Stimulated activated CD8-positive, alpha-beta memory T cell treated with anti-CD3 and anti-CD28 coated beads, Interleukin-12 subunit alpha, Interleukin-12 subunit beta, amount 100 ng/mL, for 1 hour (primary cell): ENCODE results near the gene TCAP.

Source experiments
- DNase-seq: peaks from one replicate; pipeline ENCODE4 v3.0.0-alpha.2; 2020; ENCODE audit warnings: low read depth

Gene TCAP

GRCh38 chr17:39667945-39668924 lies 3.1 kb downstream of the TCAP start, which contains the start of gene PNMT:
Gene PNMT, plus strand, starts transcription at chr17:39668453. Its CDS starts 23 bp downstream, at chr17:39668476.
- peak; percentile 53 for DNase-seq

DNA sequence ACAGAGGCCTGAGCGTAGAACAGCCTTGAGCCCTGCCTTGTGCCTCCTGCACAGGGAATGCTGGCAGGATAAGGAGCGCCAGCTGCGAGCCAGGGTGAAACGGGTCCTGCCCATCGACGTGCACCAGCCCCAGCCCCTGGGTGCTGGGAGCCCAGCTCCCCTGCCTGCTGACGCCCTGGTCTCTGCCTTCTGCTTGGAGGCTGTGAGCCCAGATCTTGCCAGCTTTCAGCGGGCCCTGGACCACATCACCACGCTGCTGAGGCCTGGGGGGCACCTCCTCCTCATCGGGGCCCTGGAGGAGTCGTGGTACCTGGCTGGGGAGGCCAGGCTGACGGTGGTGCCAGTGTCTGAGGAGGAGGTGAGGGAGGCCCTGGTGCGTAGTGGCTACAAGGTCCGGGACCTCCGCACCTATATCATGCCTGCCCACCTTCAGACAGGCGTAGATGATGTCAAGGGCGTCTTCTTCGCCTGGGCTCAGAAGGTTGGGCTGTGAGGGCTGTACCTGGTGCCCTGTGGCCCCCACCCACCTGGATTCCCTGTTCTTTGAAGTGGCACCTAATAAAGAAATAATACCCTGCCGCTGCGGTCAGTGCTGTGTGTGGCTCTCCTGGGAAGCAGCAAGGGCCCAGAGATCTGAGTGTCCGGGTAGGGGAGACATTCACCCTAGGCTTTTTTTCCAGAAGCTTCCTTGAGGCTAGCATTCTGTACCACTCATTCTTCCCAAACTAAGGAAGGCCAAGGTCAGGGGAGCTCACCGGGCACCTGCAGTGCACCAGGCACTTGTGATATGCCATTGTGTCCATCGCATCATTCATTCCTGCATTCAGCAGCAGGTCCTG lies 5.0 kb downstream of the TCAP start:
- no peak for DNase-seq

DNA sequence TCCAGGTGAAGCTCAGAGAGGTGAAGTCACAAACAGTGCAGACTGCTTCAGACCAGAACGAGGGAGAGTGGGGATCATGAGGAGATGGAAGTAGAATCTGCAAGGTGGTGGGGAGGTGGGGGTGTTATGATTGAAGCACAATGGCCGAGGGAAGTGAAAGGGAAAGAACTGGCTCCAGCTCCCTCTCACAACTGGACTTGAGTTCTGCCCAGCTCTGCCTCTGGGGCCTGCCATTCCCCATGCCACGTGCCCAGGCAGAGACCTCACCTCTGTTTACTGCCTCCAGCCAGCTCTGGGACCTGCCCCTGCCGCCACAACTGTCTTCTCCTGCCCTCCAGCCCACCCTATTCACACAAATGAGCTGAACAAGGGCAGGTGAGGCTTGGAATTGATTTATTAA lies 5.6 kb downstream of the TCAP start:
- DNase-seq, result no peak

- no peak for DNase-seq
Observed at GRCh38 chr17:39671651-39672521, 6.7 kb downstream of the TCAP start.

- DNase-seq, result no peak
Observed at GRCh38 chr17:39672522-39673334, 7.6 kb downstream of the TCAP start.

DNA sequence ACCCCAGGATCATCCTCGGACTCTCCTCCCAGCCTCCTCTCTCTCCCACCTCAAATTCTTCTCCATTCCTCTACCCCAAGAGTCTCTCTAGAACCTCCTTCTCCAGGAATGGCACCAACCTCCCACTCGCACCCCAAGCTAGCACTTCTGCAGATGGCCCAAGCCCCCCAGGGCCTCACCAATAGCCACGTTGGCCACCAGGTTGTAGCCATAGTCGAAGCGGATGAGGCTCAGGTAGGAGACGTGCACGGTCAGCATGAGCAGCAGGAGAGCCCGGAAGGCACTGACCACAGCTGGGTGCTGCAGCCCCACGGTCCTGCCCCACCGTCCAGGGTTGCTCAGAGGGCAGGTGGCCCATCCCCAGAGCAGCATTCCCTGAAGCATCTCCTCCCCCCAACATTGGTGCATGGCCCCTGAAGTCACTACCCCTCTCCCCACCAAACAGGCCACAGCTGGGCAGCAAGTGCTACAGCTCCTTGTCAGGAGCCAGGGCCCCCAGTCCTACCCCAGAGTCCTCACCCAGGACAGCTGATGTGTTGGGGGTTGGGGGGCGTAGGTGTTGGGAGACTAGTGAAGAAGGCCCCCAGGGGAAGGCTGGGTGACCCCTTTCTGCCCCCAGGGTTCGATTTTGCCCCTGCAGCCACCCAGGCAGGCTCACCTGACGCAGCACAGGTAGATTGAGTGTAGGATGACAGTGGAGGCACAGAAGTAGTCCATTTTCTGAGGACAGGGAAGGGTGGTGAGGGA lies 8.4 kb downstream of the TCAP start:
- DNase-seq, result no peak

GRCh38 chr17:39674179-39674578 lies 9.0 kb downstream of the TCAP start:
- no peak for DNase-seq

- no peak for DNase-seq
Observed at GRCh38 chr17:39674702-39675389, 9.7 kb downstream of the TCAP start.

- DNase-seq, result no peak
Observed at GRCh38 chr17:39675390-39676082, 10.4 kb downstream of the TCAP start.

GRCh38 chr17:39676198-39676819 lies 11.2 kb downstream of the TCAP start:
- no peak for DNase-seq

DNA sequence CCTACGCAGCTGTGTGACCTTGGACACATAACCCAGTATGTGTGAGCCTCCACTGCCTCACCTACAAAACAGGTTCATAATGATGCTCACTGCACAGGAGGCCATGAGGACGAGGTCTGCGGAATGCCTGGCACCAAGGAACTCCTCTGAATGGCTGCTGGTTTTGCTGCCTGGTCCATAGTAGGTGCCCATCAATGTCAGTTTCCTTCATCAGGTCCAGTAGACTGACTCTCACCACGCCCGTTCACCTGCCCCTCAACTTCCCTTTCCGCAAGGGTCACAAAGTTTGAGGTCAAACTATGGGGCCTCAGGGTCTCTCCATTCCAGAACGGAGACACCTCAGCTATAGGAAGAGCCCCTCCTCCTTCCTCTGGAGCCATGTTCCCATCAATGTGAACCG lies 11.9 kb downstream of the TCAP start:
- no peak for DNase-seq

DNA sequence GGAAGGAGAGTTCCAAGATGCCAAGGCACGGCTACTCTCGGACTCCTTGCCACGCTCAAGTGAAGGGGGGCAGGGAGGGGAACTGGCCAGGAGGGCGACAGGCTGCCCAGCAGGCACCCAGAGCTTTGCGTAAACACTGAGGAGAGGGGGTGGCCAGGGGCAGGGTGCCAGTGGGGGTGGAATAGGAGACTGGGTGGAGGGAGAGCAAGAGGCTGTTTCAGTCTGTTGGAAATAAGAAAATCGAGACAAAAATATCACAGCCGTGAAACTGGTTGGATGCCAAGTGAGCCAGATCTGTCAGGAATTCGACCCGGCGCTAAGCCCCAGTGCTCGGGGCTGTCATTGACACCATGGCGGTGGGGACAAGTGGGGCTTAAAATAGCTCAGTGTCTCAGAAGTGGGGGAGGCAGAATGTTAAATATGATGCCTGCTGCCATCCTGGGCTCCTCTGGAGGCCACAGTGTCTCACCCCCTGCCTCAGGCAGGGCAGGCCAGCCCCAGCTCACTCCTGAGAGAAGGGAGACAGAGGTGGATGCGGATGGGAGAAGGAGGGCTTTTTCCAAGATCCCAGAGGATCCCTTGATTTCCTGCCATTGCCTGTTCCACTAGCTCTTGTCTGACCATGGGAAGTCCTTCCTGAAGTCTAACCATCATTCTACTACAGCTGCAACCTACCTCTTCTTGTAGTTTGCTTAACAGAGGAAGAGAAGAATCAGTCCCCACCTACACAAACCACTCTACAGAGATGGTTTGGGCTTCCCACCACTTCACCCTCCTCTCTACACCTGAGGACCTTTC lies 12.6 kb downstream of the TCAP start:
- DNase-seq, result no peak

- DNase-seq, result no peak
Observed at GRCh38 chr17:39678340-39679116, 13.4 kb downstream of the TCAP start.

- peak; percentile 31 for DNase-seq
Observed at GRCh38 chr17:39679521-39680192, 14.5 kb downstream of the TCAP start.

DNA sequence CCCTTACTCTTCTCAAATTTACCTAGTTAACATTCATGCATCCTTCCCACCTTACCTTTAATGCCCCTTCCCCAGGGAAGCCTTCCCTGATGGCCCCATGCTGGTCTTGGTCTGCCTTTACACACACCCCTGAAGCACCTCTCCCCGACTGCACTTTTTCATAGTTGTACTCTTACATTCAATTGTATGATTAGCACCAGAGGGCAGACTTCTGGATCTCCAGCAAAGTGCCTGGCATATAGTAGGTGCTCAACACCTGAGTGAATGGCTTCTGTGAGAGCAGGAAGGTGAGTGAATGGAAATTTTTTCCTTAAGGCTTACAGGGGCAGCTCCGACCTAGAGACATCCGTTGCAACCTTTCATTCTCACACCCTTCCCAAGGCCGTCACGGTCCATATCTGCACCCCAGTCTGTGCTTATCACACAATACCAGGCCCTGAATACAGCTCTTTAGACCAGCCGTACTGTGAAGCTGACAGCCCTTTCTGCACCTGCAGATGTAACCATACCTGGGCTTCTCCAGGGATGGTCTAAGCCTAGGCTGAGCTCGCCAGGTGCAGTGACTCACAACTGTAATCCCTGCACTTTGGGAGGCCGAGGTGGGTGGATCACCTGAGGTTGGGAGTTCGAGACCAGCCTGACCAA lies 18.3 kb downstream of the TCAP start:
- DNase-seq, result no peak
